Stimulated activated CD8-positive, alpha-beta memory T cell treated with anti-CD3 and anti-CD28 coated beads, Interleukin-7, amount 100 ng/mL, for 4 hours (primary cell): ENCODE measurements around the gene VRK1.
"Not testable (repeated sequence)": the region's sequence is repeated elsewhere in the genome, so short reads cannot be mapped to it uniquely, and the experiment has no call there.

ENCODE experiments used
- DNase-seq, 2 donors: peaks; one replicate each; pipeline ENCODE4 v3.0.0-alpha.2; 2020; ENCODE audit warnings: low read depth in 2 of 2

The VRK1 gene, protein sequence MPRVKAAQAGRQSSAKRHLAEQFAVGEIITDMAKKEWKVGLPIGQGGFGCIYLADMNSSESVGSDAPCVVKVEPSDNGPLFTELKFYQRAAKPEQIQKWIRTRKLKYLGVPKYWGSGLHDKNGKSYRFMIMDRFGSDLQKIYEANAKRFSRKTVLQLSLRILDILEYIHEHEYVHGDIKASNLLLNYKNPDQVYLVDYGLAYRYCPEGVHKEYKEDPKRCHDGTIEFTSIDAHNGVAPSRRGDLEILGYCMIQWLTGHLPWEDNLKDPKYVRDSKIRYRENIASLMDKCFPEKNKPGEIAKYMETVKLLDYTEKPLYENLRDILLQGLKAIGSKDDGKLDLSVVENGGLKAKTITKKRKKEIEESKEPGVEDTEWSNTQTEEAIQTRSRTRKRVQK

DNA sequence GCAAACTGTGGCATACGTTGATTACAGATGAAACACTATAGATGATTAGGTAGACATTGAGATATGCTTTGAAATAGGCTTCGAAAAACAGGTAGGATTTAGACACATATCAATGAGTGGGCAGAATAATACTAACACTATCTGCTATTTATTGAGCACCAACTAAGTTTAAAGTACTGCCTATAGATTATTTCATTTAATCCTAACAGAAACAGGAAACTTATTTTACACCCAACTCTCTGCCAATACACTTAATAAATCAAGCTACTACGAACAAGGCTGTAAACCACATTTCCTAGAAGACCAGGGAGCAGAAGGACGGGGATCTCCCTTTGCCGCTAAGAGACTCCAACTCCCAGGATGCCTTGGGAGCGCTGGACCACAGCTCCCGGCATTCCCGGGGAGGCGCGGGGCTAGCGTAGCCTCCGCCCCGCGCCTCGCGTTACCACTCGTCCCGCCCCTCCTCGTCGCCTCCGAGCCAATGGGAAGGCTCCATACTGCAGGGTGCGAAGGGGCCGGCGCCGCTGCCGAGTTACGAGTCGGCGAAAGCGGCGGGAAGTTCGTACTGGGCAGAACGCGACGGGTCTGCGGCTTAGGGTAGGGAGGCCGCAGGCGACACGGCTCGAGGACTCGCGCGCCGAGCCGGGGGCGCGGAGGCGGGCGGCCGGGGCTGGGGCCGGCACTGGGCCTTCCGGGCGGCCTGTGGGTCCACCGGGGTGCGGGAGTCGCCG is at the start of gene VRK1:
Gene VRK1 (plus strand): TSS at position 532 of the 731 bp plus-strand sequence. CDS start 36,090 bp downstream, outside the sequence.
- peak; percentile 92 to 94 for DNase-seq

DNA sequence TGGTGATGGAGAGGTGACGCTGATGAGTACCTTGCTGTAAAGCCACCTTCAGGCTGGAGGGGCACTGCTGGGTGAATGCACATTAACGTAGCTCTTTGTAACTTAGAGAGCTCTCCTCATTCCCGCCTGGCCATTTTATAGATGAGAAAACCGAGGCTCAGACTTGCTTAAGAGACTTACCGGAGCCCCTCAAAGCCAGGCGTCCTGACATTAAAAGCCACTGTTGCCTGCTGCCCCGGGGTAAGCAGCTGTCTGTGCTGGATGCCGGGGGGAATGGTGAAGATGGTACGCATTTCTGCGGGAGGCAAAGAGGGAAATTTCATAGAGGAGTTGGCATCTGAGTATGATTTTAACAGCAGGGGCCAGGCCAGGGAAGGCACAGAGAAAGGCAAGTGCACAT is 49.6 kb upstream of the VRK1 start:
- DNase-seq = no peak

DNA sequence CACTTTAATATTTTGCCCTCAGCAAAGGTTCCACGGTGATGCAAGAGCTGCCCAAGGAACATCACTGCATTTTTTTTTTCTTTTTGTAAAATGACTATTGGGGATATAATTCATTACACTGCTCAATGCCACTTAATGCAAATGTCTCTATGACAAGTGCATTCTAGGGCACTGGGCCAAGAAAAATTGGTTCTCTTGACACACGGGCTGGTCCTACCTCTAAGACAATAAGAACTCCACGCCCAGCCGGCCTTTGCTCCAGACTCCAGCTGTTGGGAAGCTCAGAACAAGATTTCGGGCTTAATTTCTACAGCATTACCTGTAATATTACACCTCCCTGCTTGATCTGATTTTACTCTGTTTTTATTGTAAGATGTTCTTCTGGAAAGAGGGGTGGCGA is 48.8 kb upstream of the VRK1 start:
- no peak for DNase-seq

DNA sequence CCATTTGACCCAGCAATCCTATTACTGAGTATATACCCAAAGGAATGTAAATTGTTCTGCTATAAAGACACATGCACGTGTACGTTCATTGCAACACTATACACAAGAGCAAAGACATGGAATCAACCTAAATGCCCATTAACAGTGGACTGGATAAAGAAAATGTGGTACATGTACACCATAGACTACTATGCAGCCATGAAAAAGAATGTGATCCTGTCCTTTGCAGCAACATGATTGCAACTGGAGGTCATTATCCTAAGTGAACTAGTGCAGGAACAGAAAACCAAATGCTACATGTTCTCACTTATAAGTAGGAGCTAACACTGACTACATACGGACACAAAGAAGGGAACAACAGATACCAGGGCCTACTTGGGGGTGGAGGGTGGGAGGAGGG is 45.7 kb upstream of the VRK1 start:
- DNase-seq = no peak

DNA sequence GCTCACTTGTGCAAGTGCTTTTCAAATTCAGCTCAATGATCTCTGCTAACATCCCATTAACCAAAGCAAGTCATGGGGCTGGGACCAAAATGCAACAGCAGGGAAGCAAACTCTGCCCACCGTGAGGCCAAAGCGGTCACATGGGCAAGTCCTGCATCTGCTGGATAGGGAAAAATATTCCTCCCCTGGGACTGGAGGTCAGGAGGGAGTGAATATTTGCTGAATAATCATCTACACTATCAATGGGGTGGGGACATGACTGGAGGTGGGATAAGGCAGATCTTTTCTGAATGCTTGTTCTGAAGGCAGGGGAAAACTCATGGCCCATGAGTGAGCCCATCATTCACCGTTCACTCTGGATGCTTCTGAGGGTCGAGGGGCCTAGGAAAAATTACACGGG is 45.1 kb upstream of the VRK1 start:
- DNase-seq = no peak

DNA sequence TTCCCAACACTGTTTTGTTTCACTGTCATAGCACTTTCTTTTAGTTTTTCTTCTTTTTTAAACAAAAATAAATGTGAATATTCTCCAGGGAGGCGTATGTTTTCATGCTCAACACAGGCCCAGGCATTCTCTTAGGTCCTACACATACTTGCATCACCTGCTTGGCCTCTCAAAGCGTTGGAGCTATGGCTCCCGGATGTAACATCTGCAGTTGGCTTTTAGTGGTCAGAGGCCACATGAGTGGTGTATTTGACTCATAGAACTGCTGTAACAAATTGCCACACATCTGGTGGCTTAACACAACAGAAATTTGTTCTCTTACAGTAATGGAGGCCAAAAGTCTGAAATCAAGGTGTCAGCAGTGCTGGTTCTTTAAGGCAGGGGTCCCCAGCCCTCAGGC is 44.6 kb upstream of the VRK1 start:
- no peak for DNase-seq

DNA sequence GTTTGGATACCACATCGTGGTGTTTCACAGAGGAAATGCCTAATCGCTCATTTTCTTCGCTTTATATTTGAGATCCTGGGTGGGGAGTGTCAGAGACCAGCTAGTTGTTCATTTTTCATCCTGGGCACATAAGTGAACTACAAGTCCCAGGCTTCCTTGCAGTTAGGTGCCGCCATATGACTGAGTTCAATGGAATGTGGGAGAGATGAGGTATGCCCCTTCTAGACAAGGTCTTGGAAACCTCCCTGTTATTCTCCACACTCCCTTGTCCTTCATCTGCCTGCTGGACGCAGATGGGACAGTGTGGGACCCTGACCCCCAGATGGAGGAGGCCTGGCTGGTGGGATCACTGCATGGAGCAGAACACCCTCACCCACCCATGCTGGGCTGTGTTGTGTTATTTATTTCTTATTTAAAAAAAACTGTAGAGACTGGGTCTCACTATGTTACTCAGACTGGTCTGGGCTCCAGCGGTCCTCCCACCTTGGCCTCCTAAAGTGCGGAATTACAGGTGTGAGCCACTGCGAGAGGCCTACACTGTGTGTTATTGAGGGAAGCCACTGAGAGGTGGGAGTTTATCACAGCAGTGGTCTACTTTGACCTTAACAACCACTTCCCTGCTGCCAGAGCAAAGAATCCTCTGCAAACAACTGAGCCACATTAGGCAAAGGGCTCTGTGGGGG is 42.9 kb upstream of the VRK1 start:
- DNase-seq = no peak

DNA sequence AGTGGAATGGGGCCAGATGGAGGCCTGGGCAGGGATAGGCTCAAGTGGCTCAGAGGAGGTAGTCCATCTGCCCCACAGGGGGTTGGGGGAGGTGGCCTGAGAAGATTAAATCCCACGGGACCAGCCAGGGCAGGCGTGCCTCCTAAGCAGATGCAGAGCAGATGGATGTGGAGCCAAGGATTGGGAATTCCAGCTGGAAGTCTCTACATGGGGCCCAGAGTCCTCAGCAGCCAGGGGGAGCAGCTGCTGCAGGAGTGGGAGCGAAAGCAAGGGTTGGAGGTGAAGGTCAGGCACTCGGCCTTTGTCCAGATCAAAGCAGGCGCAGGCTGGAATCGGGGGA is 42.4 kb upstream of the VRK1 start:
- no peak for DNase-seq

DNA sequence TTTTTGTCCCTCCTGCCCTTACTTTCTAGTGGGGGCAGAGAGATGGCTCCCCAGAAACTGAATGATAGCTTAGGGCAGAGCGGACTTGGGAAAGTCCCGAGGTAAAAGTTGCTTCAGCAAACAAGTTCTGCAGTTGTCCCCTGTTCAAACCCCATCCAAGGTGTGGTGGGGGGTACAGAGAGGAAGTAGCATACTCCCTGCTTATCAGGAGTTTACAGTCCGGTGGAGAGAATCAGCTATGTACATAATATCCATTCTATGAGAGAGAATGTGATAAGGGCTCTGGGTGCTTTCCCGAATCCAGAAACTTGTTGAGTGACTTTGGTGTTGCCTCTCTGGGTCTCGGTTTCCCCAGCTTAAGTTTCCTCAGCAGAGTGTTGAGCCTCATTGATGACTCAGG is 40.4 kb upstream of the VRK1 start:
- no peak for DNase-seq

DNA sequence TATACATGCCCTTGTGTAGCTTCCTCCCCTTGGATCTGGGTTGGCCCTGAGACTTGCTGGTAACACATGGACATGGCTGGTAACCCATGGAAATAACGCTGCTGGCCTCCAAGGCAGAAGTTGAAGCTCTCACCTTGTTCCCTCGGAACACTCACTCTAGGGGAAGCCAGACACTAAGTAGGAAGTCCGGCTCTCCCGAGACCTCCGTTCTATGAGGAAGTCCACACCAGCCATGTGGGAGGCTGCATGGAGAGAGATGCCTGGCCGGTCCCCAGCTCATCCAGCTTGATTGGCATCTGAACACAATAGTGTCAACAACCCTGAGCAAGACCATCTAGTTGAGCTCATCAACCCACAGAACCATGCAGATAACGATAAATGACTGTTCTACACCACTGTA is 39.7 kb upstream of the VRK1 start:
- no peak for DNase-seq

DNA sequence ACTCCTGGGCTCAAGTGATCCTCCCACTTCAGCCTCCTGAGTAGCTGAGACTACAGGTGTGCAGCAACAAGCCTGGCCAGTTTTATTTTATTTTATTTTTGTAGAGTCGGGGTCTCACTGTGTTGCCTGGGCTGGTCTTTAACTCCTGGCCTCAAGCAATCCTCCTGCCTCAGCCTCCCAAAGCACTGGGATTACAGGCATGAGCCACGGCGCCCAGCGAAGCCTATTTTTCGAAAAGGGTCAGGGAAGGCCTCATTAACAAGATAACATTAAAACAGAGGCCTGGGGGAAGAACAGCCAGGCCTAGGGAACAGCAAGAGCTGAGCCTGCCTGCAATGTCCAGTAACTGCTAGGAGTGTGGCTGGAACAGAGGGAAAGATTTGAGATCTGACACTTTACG is 36.1 kb upstream of the VRK1 start:
- DNase-seq = no peak

DNA sequence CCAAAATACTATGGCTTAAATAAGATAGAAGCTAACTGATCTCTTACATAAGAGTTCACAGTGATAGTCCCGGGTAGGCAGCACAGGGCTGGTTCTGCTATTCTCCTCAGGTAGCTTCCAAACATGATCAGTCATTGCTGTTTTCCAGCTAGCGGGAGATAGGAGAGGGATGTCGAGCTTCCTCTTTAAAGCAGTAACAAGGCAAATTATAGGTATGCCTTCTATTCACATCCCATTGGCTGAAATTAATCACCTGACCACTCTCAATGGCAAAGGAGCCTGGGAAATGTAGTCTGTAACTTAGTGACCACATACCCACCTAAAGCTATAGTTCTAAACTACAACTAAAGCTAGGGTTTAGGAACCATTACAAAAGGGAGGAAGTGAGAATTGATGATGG is 34.5 kb upstream of the VRK1 start:
- DNase-seq = no peak

DNA sequence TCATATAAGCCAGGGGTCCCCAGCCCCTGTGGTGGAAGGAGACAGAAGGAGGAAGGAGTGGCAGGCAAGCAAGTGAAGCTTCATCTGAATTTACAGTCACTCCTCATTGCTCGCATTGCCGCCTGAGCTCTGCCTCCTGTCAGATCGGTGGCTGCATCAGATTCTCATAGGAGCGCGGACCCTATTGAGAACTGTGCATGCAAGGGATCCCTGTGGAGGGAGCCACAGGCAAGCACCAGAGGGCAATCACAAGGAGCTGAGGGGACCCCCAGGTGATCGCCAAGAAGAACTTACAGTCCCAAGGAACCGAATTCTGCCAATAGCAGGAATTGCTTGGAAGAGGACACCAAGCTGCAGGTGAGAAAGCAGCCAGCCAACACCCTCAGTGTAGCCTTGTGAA is 33.2 kb upstream of the VRK1 start:
- no peak for DNase-seq

DNA sequence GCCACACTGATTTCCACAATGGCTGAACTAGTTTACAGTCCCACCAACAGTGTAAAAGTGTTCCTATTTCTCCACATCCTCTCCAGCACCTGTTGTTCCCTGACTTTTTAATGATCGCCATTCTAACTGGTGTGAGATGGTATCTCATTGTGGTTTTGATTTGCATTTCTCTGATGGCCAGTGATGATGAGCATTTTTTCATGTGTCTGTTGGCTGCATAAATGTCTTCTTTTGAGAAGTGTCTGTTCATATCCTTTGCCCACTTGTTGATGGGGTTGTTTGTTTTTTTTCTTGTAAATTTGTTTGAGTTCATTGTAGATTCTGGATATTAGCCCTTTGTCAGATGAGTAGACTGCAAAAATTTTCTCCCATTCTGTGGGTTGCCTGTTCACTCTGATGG is 32.0 kb upstream of the VRK1 start:
- DNase-seq = not testable (repeated sequence)

DNA sequence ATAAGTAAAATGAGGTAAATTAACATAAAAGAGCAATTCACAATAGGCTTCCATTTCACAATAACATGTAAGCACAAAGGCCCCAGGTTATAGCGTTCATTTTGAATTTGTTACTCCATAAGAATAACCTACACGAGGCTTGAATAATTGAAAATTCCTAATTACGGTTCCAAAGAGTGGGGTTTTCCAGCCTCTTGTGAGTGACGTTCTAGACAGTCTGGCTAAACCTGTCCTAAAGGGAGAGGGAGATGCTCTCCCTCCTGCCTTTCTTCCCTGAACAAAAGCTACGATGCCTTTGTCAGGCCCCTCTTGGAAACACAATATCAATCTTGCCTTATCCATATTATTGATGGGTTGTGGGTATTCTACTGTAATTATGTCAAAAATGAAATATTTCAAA is 24.3 kb upstream of the VRK1 start:
- DNase-seq = no peak

DNA sequence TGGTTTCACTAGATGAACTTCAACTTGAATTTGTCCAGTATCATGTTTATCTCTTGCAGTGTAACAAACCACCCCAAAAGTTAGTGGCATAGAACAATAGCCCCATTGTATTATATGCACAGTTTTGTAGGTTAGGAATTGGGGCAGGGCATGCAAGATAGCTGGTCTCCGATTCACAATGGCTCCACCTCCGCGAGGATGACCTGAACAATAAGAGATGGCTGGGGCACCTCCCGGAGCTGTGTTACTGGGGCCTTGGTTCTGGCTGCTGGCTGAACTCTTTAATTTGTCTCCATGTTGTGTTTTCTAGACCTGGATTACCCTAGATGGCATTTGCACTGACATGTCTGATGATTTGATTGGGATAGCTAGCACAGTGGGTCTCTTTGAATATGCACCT is 20.4 kb upstream of the VRK1 start:
- DNase-seq = no peak

DNA sequence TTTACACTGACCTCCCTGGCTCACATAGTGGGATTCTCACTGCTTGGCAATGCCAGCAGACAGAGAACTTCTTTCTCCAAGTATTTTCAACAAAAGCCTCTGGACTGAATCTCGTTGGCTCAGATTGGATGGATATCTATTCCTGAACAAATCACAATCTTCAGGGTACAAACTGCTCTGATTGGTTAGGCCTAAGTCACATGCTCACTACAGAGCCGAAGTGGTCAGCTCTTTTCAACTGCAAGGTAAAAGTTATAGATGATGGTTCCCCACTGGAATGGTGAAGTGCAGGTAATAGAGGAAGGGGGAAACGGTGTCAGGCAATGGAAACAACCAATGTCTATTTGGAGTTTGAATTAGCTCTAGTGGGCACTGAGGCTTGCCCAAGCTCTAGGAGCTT is 16.7 kb upstream of the VRK1 start:
- DNase-seq = no peak

DNA sequence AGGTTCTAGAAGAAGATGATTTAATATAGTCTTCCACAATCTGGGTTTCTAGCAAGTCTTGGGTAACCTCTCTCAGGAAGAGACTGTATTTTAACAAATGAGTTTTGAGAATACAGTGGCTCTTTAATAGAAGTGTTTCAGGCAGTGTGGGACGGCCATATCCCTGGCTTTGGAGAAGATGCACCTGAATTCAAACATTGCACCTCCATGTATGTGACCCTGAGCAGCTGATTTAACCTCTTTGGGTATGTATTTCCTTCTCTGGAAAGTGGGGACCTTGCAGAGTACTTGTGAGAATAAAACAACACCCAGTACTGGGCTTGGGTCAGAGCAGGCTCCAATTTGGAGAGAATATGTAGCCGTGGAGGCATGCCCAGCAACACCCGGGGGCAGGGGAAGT is 15.8 kb upstream of the VRK1 start:
- DNase-seq = no peak

DNA sequence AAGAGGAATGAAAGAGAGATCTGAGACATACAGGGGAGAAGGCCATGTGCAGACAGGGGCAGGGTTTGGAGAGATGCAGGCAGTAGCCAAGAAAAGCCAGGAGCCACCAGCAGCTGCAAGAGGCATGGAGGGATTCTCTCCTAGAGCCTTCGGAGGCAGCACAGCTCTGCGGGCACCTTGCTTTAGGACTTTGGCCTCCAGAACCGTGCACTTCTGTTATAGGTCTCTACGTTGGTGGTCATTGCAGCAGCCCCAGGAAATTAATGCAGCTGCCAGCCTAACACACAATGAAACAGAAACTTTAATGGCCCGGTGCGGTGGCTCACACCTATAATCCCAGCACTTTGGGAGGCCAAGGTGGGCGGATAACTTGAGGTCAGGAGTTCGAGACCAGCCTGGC is 14.7 kb upstream of the VRK1 start:
- DNase-seq = no peak

DNA sequence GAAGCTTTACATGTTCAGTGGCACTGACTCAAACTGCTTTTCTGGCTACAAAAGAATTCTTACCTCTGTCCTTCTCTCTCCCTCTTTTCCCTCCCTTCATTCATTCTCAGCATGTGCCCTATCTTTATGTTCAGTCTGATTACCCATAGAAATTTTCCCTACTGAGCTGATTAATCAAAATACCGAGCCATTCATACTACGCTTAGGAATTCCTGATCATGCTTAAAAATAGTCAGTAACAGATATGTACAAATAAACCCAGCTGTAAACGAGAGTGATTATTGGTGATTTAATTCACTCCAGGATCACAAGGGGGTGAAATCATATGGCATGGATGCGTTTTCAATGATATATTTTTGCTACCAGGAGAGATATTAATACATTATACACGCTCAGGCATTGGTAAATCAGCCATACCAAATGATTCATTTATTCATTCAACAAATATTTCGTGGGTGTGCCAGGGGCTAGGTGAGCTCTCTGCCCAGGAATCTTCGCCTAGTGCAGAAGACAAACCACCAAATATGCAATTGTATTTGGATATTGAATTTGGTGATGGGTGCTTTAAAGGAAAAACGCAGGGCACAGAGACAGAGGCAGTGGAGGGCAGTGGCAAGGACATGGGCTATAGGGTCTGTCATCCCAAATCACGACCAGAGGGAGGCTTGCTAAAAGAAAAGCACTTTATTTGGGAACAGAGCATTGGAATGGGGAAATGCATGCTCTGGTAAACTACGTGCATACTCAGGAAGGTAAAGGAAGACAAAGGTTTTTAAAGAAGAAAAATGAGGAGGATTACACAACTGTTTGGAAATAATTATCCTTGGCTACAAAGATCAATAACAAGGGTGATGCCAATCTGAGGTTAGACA is 13.9 kb upstream of the VRK1 start:
- no peak for DNase-seq

DNA sequence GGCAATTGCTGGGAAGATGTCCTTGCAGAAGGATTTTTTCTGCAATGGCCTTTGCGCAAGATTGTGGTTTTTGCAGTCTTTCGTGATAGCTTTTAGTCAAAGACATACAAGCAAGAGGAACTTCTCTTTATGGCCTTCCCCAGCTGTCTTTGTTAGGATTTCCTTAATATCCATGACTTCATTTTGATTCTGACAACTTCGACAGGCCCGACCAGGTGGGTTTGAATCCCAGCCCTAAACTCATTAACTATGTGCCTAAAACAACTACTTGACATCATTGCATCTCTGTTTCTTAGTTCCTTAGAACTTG is 13.3 kb upstream of the VRK1 start:
- DNase-seq = no peak

DNA sequence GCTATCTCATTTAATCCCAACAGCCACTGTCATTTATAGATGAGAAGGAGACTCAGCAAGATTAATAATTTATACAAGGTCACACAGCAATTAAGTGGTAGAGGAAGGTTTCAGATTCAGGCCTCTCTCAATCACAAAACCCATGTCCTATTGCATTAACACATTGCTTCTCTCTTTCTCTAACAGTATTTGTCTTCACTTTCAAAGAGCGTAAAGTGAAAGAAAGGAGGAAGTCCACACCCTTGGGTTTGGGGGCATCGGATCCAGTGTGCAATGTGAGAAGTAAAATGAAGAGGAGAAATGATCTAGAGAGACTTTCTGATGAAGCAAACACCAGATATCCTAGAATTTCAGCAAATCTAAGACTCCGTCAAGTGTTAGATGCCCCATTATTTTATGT is 7.0 kb upstream of the VRK1 start:
- DNase-seq = no peak
